GM08714 (cell line): ENCODE data around the gene PPM1K.

Source experiments
- H3K4me3 ChIP-seq: fragments of 200-500 bp; sonication (Bioruptor generic); 2 replicates; pipeline ENCODE4 v1.5.1; 2014; ENCODE audit warnings: mild to moderate bottlenecking, low read length, inconsistent platforms
- ZNF274 ChIP-seq: IDR thresholded peaks from 2 replicates; pipeline ENCODE4 v1.6.1; 2012; ENCODE audit warnings: mild to moderate bottlenecking, low read depth, low read length

The PPM1K gene

DNA sequence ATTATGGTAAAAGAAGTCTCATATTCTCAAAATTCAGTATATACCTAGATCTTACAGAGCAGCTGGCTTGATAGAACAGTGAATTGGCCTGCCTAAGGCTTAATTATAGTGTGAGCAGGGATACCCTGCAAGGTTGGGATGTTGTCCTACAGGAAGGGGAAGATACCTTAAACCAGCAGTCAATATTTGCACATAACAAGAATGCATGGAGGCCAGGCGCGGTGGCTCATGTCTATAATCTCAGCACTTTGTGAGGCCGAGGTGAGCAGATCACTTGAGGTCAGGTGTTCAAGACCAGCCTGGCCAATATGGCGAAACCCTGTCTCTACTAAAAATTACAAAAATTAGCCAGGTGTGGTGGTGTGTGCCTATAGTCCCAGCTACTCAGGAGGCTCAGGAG is 67.2 kb downstream of the PPM1K start:
- TF ChIP-seq ZNF274, result no peak
- no peak overlapping the region for H3K4me3 ChIP-seq

DNA sequence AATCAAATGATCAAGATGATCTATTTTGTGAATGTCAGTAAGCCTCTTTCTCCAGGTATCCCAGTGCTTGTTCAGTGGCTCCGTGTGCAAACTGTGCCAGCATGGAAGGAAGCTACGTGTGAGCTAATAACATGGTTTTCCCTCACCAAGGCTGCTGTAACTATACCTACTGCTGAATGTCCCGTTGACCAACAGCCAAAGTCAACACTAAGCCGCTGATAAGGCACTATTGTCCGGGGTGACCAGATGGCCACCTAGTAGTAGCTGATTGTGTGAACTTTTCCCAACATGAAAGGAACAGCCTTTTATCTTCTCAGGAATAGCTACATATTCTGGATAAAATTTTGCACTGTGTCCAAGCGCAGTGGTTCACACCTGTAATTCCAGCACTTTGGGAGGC is 68.0 kb downstream of the PPM1K start:
- no peak for TF ChIP-seq ZNF274
- no peak overlapping the region for H3K4me3 ChIP-seq

DNA sequence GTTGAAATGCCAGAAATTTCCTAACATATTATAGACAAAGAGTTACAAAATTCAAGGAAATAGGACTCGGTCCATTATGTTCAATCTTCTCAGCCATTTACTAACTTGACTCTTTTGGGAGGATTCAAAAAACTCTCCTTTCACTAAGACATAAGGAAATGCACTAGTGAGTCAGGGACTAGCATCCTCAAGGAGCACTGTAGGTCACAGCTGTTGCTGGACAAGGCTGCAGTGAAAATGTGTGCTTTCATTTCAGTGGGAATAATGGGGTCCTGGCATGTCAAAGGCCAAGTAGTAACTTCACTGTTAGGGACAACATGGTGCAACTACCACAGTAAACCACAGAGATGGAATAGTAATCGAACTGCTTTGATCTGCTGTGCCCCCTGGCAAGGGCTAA is 69.0 kb downstream of the PPM1K start:
- no peak overlapping the region for H3K4me3 ChIP-seq
- no peak for TF ChIP-seq ZNF274

DNA sequence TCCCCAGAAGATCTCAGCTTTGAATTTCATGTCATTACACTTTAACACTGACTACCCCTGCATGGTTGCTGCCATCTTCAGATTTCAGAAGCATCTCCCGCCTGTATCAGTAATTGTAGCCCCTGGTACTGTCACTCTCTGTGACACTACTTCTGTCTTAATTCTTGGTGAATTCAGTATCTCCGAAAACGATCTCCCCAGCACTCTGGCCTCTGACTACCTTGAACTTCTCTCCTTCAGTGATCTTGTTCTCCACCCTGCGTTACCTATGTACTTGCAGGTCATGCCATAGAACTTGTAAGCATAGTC is 72.2 kb downstream of the PPM1K start:
- no peak overlapping the region for H3K4me3 ChIP-seq
- TF ChIP-seq ZNF274, result no peak

DNA sequence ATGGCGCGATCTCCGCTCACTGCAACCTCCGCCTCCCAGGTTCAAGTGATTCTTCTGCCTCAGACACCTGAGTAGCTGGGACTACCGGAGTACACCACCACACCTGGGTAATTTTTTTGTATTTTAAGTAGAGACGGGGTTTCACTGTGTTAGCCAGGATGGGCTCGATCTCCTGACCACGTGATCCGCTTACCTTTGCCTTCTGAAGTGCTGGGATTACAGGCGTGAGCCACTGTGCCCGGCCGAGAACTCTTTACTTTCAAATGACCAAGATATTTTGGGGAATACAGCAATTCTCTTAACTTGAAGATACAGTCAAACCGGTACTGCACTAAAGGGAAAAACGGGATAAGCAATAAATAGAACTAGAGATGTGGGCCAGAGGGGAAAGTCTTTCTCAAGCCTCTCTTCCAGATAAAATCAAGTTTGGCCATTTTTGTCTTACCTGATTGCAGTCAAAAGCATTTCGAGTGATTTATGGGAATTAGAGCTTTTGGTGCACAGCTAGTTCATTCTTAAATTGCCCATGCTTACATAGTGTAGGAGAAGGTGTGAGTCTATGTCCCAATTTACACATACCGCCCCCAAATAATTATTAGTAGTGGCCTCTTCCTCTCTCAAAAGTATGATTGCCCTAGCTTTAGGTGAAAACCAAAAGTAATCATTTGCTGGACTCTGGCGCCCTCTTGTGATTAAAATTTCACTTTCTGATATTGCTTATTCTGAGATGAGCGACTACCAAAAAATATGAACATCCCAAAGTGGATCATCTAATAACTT is 72.7 kb downstream of the PPM1K start:
- TF ChIP-seq ZNF274, result no peak
- H3K4me3 ChIP-seq, result no peak overlapping the region

DNA sequence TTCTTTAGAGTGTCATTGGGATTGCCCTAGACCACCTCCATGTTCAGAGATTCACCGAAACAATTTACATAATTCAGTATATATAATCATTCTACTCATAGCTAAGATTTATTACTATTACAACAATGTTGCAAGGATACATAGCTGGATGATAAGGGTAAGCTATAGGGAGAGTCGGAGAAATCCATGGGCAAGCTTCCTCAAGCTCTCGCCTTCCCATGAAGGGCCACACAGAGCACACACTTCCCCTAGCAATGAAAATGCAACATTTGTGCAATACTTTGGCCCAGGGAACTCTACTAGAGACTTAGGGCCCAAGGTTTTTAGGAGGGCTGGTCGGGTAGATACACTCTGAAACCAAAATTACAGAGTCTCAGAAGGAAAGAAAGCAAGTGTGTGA is 76.2 kb downstream of the PPM1K start:
- H3K4me3 ChIP-seq, result no peak overlapping the region
- no peak for TF ChIP-seq ZNF274
